GM21528 (cell line): ENCODE results near the gene PKD2L1.
A peak's percentile ranks its signal among the peaks of the same experiment; 100 is the strongest.
"Not testable (repeated sequence)": the region's sequence is repeated elsewhere in the genome, so short reads cannot be mapped to it uniquely, and the experiment has no call there.

ENCODE experiments used
- ATAC-seq: cut with Tn5 transposase; IDR thresholded peaks from one replicate; pipeline ENCODE4 v1.9.1; 2021; ENCODE audit warnings: mild to moderate bottlenecking, moderate library complexity; ENCODE audit not compliant: unreplicated experiment, low FRiP score

PKD2L1 gene

DNA sequence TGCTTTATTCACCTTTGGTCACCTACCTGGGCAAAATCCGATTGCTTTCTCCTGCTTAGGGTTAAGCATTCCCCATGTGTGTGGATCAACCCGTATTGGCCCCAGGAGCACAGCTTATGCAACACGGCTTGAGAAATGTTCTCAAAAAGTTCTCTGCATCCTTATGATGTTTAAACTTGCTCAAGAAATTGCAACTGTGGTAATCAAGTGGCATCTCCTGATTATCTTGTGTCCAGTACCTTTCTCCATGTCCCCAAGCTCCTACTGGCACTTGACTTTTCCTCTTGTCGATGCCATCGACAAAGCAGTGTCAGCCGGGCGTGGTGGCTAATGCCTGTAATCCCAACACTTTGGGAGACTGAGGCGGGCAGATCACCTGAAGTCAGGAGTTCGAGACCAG, 4.7 kb upstream of the PKD2L1 start:
- no peak for ATAC-seq

DNA sequence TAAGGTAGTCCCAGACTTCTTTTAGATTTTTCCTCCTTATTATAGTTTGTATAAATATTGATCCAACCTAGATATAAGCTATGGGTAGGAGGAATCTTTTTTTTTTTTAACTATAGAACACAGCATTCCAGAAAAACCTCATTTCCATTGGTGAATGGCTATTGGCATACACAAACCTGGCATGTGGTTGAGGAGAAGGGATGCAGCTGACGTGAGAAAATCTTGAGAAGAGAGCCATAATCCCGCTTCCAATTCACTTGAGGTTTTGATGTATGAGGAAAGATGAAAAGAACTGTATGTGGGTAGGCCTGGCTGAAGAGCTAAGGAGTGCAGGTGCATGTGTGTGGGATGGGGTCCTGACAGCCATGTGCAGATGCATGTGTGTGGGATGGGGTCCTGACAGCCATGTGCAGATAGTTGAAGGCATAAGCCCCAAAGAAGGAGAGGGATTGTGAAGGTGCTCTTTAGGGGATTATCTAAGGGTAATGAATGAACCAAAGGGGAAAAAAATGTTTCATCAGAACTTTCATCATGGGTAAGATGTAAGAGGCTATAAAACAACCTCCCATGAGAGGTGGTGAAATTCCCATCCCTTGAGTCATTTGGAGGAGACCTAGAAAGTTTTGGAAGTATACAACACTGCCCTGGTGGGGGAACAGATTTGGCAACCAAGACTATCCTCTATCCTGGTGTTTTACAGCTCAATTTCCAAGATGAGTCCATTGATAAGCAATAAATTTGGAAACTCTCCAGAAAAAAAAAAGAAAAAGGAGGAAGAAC, 3.8 kb upstream of the PKD2L1 start:
- ATAC-seq: no peak

DNA sequence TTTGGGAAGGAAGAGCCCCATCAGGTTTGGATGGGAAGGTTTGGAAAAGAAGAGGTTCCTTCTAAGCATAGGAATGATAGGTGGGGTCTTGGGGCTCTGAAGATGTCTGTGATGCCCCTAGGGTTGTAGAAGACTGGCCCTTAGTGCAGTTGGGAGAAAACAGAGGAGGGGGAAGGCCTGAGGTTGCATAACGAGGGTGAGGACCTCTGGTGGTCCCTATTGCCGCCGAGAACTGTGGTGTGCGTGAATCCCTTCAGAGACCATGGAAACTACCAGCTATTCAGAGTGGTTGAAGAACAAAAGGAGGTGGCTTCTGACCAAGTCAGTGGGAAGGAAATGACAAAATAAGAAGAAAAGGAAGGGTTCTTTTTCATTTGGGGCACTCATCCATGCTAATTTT, 3.1 kb upstream of the PKD2L1 start:
- ATAC-seq: no peak

DNA sequence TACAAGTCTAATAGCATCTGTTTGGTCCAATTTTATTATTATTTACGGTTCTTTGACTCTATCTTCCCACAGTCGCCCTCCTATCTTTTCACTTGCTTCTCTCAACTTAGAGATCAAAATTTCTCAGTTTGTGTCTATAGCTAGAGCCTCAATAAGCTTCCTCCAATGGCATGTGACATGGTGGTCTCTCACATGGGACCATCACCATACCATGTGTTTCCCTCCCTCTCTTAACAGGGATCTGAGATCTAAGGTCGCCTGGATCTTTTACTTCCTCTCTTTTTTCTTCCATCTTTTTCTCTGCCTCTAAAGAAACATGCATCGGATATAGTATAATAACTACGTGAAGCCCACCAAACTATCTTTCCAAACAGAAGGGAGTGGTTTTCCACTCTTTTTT, 1.8 kb downstream of the PKD2L1 start:
- no peak for ATAC-seq

DNA sequence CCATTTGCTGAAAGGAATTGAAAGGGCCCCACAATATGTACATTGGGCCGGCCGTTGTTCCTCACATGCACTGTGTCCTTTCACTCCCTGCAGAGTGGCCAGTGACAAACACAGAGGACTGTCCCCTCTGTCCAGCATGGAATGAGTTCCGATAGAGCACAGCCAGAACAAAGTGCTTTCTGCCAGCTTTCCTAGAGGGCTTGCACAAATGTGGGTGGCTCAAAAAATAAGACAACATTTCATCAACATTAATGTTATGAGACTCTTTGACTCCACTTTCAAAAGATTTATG, 2.4 kb downstream of the PKD2L1 start:
- no peak for ATAC-seq

DNA sequence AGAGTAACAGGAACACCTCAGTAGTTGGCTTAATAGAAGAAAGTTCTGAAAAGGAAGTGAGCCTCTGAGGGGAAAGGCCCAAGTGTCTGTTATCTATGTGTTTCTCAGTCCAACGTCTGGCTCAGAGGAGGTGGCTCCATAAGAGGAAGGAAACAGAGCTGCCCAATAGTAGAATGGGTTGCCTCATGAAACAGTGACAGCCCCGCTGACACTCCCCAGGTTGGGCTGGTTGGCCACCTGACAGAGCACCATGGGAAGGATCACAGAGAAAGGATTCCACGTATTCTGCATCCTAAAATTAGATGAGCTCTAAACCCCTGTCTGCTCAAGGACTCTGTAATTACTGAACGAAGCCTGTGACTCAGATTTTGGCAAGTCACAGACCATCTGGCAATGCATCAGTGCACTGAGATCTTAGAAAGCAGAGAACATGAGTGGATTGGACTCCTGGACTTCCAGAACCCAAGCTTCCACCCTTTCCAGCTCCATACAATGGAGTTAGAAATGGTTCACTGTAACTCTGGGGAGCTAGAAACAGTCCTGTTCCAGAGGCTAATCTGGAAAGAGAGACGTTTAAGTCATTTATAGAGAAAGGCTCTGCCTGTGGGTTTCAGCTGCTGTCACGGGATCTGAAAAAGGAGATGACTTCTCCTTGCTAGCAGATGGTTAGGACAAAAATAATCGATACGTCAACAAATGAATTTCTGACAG, 2.9 kb downstream of the PKD2L1 start:
- peak; percentile 92 for ATAC-seq

DNA sequence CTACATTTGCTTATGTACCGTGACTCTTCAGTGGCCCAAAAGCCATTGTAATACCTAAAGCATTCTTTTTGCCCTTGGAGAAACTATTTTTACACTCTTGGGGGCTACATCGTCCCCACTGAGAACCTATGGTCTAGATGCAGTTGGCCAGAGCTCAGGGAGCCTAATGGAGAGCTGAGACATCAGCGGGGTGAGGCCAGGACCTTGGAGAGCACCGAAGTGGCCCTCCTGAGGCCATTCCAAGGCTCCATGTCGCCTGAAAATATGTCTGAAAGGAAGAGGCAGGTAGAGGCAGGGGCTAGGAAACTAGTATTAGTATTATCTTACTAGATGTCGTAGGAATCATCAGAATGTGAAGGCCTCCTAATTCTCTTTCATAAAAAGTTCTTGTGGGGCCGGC, 4.9 kb downstream of the PKD2L1 start:
- ATAC-seq: no peak

DNA sequence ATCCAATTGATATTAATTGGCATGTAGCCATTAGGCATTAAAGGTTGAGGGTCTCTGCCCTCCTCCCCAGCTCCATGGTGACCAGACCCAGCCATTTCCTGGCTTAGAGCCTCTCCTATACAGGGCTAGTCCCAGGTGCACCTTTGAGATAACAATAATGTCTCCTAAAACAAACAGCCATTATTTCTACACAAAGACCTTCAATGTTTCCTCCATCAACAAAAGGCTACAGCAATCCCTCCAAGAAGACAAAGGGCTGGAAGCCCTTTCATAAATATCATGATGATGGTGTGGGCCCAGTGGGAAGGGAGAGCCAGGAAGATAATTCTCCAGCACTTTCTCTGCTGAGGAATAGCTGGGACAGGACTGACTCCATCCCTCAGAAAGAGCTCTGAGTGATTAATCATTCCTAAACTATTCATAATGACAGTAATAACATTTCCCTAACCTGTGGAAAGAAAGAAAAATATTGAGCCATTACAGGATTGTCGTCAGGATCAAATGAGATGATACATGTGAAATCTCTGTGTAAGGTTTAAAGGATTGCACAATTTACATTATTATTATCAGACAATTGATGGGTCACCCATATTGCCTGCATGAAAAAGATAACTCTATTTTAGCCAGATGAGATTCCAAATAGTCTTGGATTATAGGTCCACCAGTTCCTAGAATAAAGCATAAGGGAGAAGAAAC, 10.2 kb downstream of the PKD2L1 start:
- no peak for ATAC-seq

DNA sequence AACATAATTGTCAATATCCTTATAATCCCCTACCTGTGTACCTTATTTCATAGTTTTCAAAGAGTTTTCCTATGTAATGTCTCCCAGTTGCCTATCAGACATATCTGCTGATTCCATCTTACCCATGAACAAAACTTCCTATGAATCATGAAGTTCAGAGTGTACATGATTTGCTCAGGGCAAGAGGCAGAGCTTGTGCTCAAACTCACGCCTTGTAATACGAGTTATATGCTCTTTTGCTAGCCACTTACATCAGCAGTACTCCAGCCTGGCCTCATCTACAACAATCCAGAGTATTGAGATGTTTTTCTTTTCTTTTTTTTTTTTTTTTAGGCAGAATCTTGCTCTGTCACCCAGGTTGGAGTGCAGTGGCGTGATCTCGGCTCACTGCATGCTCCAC, 11.8 kb downstream of the PKD2L1 start:
- no peak for ATAC-seq

DNA sequence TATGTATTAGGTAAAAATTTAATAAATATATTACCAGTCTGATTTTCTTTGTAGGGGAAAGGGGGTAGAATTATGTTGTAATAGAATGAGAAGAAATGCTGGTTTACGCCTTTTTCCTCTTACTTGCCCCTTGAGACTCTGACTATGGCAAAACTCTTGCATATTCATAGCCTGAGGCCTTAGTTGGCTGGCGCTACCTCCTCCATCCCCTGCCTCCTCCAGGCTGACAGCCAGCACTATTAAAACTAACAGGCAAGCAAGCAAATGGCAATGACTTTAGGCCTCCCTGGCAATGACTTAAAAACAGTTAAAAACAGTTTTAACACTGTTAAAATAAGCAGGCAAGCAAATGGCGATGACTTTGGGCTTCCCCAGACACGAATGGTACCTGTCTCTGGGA, 14.4 kb downstream of the PKD2L1 start:
- no peak for ATAC-seq

DNA sequence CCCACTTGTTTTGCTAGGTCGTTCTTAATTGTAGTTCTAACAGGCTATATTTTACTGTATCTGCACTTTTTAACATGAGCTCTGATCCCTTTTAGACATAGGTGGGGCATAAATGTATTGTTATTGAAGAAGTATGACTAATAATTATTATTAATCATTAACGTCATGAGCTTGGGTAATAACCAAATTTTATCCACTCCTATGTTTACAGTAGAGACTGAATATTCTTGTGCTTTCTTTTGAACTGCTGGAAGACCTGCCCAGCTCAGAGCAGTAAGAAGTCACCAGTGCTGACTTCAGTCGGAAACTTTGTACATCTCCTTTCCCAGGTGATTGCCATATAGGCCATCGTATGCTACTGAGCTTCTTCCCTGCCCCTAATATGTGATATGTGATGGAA, 18.7 kb downstream of the PKD2L1 start:
- no peak for ATAC-seq

DNA sequence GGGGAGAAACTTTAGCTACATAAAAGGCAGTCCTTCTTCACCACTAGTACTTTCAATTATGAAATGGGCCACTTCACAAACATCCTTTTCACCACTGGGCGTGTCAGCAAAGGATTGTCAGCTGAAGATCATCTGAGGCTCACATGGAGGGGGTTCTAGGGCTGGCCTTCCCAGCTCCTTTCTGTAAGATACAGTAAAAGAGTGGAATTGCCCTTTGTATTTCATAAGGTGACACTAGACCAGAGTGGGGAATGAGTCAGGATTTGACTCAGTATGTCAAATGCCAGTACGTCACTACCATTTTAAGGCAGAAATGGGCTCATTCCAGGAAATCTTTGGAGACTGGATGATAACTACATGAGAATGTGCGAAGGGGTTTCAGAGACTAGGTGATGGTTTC, 22.3 kb downstream of the PKD2L1 start:
- ATAC-seq: no peak

DNA sequence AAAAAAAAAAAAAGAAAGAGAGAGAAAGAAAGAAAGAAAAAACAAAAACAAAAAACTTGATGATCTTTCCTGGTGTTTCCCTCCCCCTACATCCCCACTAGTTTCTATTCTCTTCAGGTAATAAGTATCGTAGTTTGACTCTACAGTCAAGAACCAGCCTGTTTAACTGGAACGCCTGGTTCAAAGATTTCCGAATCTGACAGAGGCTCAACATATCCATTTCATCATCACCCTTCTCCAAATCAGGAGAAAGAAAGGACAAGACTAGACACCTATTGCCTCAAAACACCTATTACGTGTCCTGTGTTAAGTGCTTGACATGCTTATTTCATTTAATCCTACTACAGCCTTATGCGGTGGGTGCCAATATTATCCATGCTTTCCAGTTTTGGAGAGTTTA, 23.2 kb downstream of the PKD2L1 start:
- ATAC-seq: no peak

DNA sequence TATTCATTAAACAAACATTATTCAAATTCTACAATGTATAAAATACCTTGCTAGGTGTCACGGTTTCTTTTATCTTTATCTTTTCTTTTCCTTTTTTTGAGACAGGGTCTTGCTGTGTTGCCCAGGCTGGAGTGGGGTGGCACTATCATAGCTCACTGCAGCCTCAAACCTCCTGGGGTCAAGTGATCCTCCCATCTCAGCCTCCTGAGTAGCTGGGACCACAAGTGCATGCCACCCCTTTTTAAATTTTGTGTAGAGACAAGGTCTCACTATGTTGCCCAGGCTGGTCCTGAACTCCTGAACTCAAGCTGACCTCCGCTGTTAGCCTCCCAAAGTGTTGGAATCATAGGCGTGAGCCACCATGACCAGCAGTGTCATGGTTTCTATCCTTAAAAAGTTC, 25.6 kb downstream of the PKD2L1 start:
- no peak for ATAC-seq

DNA sequence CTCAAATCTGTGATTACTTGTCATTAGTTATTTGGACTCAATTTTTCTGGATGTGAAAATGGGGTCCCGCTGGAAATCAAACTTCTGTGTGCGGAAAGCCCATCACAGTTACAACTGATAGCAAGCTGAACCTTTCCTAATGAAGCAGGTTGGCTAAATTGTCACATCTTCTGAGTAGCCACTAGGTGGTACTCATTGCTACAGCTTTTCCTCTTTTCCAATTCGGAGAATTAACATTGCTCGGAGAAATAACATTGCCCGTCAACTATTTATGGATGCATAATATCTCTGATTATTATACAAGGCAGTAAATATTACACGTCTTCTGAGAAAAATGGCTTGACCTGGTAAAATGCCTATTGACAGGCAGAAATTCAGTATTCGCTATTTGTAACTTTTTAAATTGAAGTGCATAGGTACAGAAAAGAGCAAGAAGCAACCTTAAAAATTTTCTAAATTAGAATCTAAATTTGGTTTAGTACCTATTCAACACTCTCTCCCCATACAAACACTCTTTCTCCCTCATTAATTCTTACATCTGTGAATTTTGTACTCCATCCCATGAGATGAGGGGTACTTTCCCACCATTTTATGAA, 26.2 kb downstream of the PKD2L1 start:
- ATAC-seq: no peak

DNA sequence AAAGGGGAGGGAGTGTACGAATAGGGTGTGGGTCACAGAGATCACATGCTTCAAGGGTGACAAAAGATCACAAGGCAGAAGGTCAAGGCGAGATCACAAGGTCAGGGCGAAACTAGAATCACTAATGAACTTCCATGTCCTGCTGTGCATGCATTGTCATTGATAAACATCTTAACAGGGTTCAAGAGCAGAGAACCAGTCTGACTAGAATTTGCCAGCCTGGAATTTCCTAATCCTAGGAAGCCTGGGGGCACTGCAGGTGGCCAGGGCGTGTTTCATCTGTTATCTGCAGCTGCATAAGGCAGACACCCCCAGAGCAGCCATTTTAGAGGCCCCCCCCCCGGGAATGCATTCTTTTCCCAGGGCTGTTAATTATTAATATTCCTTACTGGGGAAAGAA, 28.9 kb downstream of the PKD2L1 start:
- ATAC-seq: not testable (repeated sequence)

DNA sequence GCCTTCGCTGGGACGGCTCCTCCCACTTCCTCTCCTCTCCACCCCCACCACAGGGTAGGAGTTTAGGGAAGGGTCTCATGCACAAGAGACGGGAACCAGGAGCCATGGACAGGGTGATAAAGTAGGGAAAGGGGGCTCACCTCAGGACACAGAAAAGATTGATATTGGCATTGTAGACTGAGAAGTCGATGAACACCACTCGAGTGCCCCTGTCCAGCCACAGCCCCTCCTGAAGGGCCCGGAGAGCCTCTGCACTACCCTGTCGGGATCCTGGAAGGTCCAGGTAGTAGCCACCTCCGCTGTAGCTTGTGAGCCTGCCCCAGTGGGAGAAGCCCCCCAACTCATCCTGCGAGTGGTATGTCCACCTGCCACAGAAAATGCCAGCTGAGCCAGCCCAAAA, 32.8 kb downstream of the PKD2L1 start:
- ATAC-seq: no peak

DNA sequence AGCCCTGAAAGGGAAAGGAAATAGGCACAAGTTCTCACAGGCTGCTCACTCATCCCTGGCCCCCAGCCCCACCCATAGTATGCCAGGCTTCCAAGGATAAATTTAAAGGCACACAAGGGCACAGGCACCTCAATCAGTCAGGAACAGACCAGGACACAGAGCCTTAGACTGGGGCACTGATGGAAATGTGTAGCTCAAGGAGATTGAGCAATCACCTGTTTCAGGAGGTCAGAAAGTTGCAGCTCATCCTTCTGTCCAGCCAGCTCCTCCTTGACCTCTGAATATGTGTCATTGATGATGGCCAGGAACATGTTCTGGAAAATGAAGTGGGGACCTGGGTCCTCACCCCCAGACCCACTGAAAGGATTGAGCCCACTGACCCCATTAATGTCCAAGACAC, 37.0 kb downstream of the PKD2L1 start:
- ATAC-seq: no peak

DNA sequence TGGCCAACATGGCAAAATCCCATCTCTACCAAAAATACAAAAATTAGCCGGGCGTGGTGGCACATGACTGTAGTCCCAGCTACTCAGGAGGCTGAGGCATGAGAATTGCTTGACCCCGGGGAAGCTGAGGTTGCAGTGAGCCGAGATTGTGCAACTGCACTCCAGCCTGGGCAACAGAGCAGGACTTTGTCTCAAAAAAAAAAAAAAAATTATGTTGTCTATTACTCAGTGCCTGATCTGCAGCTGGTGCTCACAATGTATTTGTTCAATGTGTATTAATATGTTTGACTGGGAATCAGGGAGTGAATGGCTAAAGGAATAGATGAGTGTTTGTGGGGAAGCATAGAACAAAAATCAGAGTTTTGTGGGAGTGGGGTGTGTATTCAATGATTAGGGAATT, 37.7 kb downstream of the PKD2L1 start:
- not testable (repeated sequence) for ATAC-seq

DNA sequence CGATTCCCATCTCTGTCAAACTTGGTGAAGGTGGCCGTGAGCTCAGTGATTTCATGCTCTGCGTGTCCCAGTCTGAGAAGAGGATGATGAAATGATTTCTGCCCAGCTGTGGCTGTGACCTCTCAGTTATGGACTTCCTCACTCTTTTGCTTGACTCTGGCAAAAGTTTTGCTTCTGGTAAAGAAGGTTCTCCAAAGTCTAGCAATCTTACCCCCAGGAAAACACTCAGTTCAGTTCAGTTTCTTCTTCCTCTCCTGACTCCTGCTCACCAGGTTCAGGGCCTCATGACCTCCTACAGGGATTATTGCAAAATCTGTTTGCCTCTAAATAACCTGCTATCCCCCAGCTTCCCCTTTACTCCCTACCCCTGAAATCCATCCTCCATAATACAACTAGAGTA, 38.7 kb downstream of the PKD2L1 start:
- ATAC-seq: no peak

DNA sequence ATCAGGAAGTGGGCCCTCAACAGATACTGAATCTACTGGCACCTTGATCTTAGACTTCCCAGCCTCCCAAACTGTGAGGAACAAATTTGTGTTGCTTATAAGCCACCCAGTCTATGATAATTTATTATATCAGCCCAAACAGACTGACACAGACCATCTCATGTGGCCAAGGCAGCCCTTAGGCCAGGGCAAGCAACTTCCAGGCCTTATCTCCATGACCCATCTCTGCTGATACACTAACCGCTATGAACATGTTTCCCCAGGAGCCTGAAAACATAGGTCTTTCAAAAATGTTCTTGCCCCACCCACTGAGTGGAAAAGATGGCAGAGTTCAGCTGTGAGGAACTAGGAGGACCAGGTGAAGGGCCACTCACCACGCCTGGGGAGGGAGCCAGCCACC, 40.4 kb downstream of the PKD2L1 start:
- no peak for ATAC-seq

DNA sequence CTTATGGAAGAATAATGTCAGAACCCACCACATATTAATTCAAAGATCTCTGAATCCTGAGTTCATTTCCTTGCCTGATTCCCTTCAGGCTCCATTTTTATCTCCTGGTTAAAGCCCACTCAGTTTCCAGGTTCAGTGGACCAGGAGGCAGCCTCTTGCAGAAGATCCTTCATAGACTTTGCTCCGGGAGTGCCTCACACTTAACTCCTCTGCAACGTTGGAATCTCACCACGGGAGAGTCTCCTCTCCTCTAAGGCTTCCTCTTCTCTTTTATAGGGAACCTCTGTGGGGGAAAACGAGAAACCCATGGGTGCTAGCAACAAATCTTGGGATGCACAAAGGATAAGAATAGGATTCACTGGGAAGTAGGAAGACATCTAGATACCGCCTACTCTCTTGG, 41.8 kb downstream of the PKD2L1 start:
- no peak for ATAC-seq
